Measurements from ENCODE around the gene NCKAP1.

DNA sequence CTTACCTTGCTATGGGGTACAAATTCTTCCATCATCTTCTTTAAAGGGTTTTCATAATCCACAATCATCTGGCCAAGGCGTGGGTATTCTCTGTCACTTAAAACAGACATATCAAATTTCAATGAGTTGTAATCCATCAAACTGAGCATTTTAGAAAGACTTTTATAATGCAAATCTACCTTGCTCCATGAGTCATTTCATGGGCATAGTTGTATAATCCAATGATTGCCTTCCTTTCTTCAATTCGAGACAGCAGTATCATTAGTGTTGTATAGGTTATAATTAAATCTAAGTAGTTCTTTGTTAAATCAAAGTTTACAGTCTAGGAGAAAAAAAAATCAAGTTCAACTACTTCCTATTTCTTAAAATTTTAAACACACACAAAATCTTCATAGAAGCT lies 36.3 kb downstream of the NCKAP1 start:
- TF ChIP-seq POLR2AphosphoS5 (IDR thresholded peaks at IDR 0.05; ENCODE audit: borderline replicate concordance, low read depth, low read length): no peak
- no peak for TF ChIP-seq EZH2 (IDR thresholded peaks at IDR 0.05)
- no peak for TF ChIP-seq FOXP2 (optimal IDR thresholded peaks at IDR 0.05; ENCODE audit: control extremely low read depth, extremely low read length, insufficient read depth)
